GM12878 (cell line): ENCODE data around the gene UNC45B. TPM values are rescaled to one million over a fixed set of nuclear protein-coding genes. Genes with fewer than 3 reads are reported as not detected.

Source experiments
- CUX1 ChIP-seq: IDR thresholded peaks from 2 replicates; pipeline ENCODE4 v1.6.1; 2012; ENCODE audit warnings: improper control_type of control experiment, low read depth, low read length; ENCODE audit not compliant: insufficient replicate concordance
- E4F1 ChIP-seq: fragments of 450-650 bp; IDR thresholded peaks from 2 replicates; pipeline ENCODE4 v1.6.1; 2018; ENCODE audit warnings: borderline replicate concordance, mild to moderate bottlenecking; ENCODE audit not compliant: partially characterized antibody
- EZH2 ChIP-seq: IDR thresholded peaks from 2 replicates; pipeline ENCODE4 v1.6.1; 2012; ENCODE audit warnings: low read depth, mild to moderate bottlenecking, control low read depth, inconsistent platforms, low read length, borderline replicate concordance; ENCODE audit not compliant: control insufficient read depth
- GABPA ChIP-seq: IDR thresholded peaks from 2 replicates; pipeline ENCODE4 v1.6.1; 2014; ENCODE audit warnings: antibody characterized with exemption, low read depth, mild to moderate bottlenecking, inconsistent platforms
- JUND ChIP-seq: IDR thresholded peaks from 2 replicates; pipeline ENCODE4 v1.6.1; 2012; ENCODE audit warnings: low read depth, mild to moderate bottlenecking, low read length, improper control_type of control experiment, moderate library complexity
- POLR2AphosphoS2 ChIP-seq: IDR thresholded peaks from 2 replicates; pipeline ENCODE4 v1.6.1; 2011; ENCODE audit warnings: low read depth, mild to moderate bottlenecking, low read length, improper control_type of control experiment, moderate library complexity
- polyA plus RNA-seq, 11 experiments: library from polyadenylated mRNA; depleted of rRNA in 4 of 11; unstranded in 6 of 11; stranded (reverse) in 5 of 11; fragments of >200 nt; fragmentation: Nextera tagmentation in 4 of 11; fragmentation: Illumina TruSeq in 1 of 11; extraction: Ambion mirVana in 4 of 11; extraction: Trizol in 1 of 11; gene quantifications; 1 replicate in 1 of 11; 2 replicates in 10 of 11; pipeline versions ENCODE4 v1.2.1 to v1.2.3, GENCODE V29; 2011 to 2016; ENCODE audit warnings: inconsistent platforms in 2 of 11, missing spikeins in 2 of 11, low read depth in 1 of 11
- total RNA-seq, 4 experiments: library from RNA; depleted of rRNA in 3 of 4; stranded (reverse); fragments of >200 nt in 3 of 4; fragmentation: Illumina TruSeq in 1 of 4; extraction: Trizol in 1 of 4; gene quantifications; 2 replicates each; pipeline versions ENCODE4 v1.2.1 to v1.2.3, GENCODE V29; 2013 to 2021

Gene UNC45B
- total and polyA plus RNA-seq, 10 of the 15 experiments (the other 5 are each of a cell fraction or from before 2014, with no cell fraction given), result 0.03 TPM; not detected in 9

- TF ChIP-seq GABPA (no peak), POLR2AphosphoS2 (no peak), JUND (no peak), E4F1 (no peak), CUX1 (no peak), EZH2 (no peak)
Observed at GRCh38 chr17:35138218-35138617, 9.4 kb upstream of the UNC45B start (continued).
